ENCODE results near the gene OR7A5.

GRCh38 chr19:14848822-14849221 lies 13.8 kb upstream of the OR7A5 start, which contains the start of gene OR7A10:
- TF ChIP-seq CTCF (IDR thresholded peaks at IDR 0.05; ENCODE audit: poor library complexity, severe bottlenecking) (no peak), REST (IDR thresholded peaks at IDR 0.05; ENCODE audit: borderline replicate concordance) (no peak), EP300 (conservative IDR thresholded peaks at IDR 0.05; ENCODE audit: poor library complexity, severe bottlenecking) (no peak), POLR2AphosphoS5 (IDR thresholded peaks at IDR 0.05) (no peak), MXI1 (conservative IDR thresholded peaks at IDR 0.05; ENCODE audit: poor library complexity, severe bottlenecking) (no peak), SMC3 (conservative IDR thresholded peaks at IDR 0.05; ENCODE audit: poor library complexity) (no peak), RAD21 (conservative IDR thresholded peaks at IDR 0.05) (no peak), EZH2 (IDR thresholded peaks at IDR 0.05; ENCODE audit: borderline replicate concordance, insufficient read depth, low read length, poor library complexity, severe bottlenecking) (no peak), TAF1 (IDR thresholded peaks at IDR 0.05; ENCODE audit: low read depth) (no peak)
